Tibial nerve (tissue), 4 donors: ENCODE data around the gene DCTN4. TPM values are rescaled to one million over a fixed set of nuclear protein-coding genes. Genes with fewer than 3 reads are reported as not detected.

Experiments
- DNase-seq, 2 donors: peaks; one replicate each; pipeline ENCODE4 v3.0.0-alpha.2; 2019; ENCODE audit warnings: low spot score in 2 of 2
- H3K27ac ChIP-seq, 4 donors: fragments of 200-600 bp; sonication (generic) in 3 of 4; one replicate each; pipeline ENCODE4 v1.5.1; 2017 to 2019; ENCODE audit warnings: mild to moderate bottlenecking in 1 of 4
- H3K27me3 ChIP-seq, 2 donors: fragments of 200-600 bp; sonication (generic) in 1 of 2; one replicate each; pipeline versions ENCODE4 v1.5.1 to v1.6.0; 2017 to 2019
- H3K36me3 ChIP-seq, 3 donors: fragments of 200-600 bp; sonication (generic); one replicate each; pipeline ENCODE4 v1.5.1; 2018 to 2019
- H3K4me1 ChIP-seq, 4 donors: fragments of 200-600 bp; sonication (generic) in 3 of 4; one replicate each; pipeline ENCODE4 v1.5.1; 2017 to 2019
- H3K4me3 ChIP-seq, 4 donors: fragments of 200-600 bp; sonication (generic) in 3 of 4; one replicate each; pipeline ENCODE4 v1.5.1; 2017 to 2019; ENCODE audit warnings: mild to moderate bottlenecking in 1 of 4, moderate library complexity in 1 of 4
- H3K9me3 ChIP-seq, 4 donors: fragments of 200-600 bp; sonication (generic) in 3 of 4; one replicate each; pipeline ENCODE4 v1.5.1; 2017 to 2019
- CTCF ChIP-seq, 5 experiments: fragments of 200-600 bp in 3 of 5; fragments of 450-650 bp in 2 of 5; sonication (generic) in 3 of 5; IDR thresholded peaks; one replicate each; pipeline ENCODE4 v1.5.1; 2016 to 2019; ENCODE audit warnings: antibody characterized with exemption in 5 of 5, mild to moderate bottlenecking in 3 of 5, moderate library complexity in 2 of 5
- EP300 ChIP-seq, 2 donors: sonication (generic); formaldehyde crosslinking; IDR thresholded peaks; one replicate each; pipeline ENCODE4 v1.6.1; 2017; ENCODE audit warnings: antibody characterized with exemption in 2 of 2, mild to moderate bottlenecking in 1 of 2
- POLR2A ChIP-seq, 2 donors: fragments of 450-650 bp; IDR thresholded peaks; one replicate each; pipeline ENCODE4 v1.6.1; 2017; ENCODE audit warnings: antibody characterized with exemption in 2 of 2, mild to moderate bottlenecking in 2 of 2, moderate library complexity in 2 of 2
- WGBS, 2 donors: methylation state at CpG; one replicate each; pipeline ENCODE4 v1.1.5; 2018; 5-methylcytosine and 5-hydroxymethylcytosine counted together
- total RNA-seq, 4 donors: library from RNA; depleted of rRNA; stranded (reverse); fragments of >200 nt; gene quantifications; one replicate each; pipeline ENCODE4 v1.1.0, GENCODE V29; 2016

The DCTN4 gene
- total RNA-seq, 4 donors from 2014 or later, result 38.0 to 80.2 (median 63.4) TPM

GRCh38 chr5:150766251-150766650 lies 7.4 kb upstream of the DCTN4 start:
- WGBS, 2 donors, result 67 to 79% methylated on average over 2 of the region's 2 CpGs
- Histone ChIP-seq H3K9me3 (no peaks in the 10 kb centered on the region), H3K36me3 (no peaks in the 10 kb centered on the region), H3K27ac (peak overlapping the region in 1 of 4 donors; percentile 1), H3K27me3 (no peaks in the 10 kb centered on the region), H3K4me3 (no peak overlapping the region), H3K4me1 (peaks cover 0 to 20% (median 2%) of the 10 kb centered on the region in 4 donors)
- no peak for TF ChIP-seq CTCF (IDR thresholded peaks at IDR 0.05)
- TF ChIP-seq POLR2A (IDR thresholded peaks at IDR 0.05), result no peak
- TF ChIP-seq EP300 (IDR thresholded peaks at IDR 0.05), result no peak
- no peak for DNase-seq

GRCh38 chr5:150765799-150766169 lies 7.0 kb upstream of the DCTN4 start:
- Histone ChIP-seq H3K27me3 (no peaks in the 10 kb centered on the region), H3K9me3 (no peaks in the 10 kb centered on the region), H3K4me3 (no peak overlapping the region), H3K4me1 (peaks cover 0 to 20% (median 2%) of the 10 kb centered on the region in 4 donors), H3K27ac (no peak overlapping the region), H3K36me3 (no peaks in the 10 kb centered on the region)
- 85 to 87% methylated on average over 1 of the region's 1 CpG for WGBS, 2 donors
- DNase-seq, result no peak
- TF ChIP-seq POLR2A (IDR thresholded peaks at IDR 0.05) (no peak), CTCF (IDR thresholded peaks at IDR 0.05) (no peak), EP300 (IDR thresholded peaks at IDR 0.05) (no peak)

- Histone ChIP-seq H3K9me3 (no peaks in the 10 kb centered on the region), H3K27ac (peak overlapping the region in 2 of 4 donors; percentile 55 to 83), H3K4me3 (no peak overlapping the region), H3K27me3 (no peaks in the 10 kb centered on the region), H3K36me3 (no peaks in the 10 kb centered on the region), H3K4me1 (peaks cover 0 to 20% (median 2%) of the 10 kb centered on the region in 4 donors)
- no peak for DNase-seq
- 87 to 88% methylated on average over 2 of the region's 2 CpGs for WGBS, 2 donors
- TF ChIP-seq POLR2A (IDR thresholded peaks at IDR 0.05) (no peak), CTCF (IDR thresholded peaks at IDR 0.05) (no peak), EP300 (IDR thresholded peaks at IDR 0.05) (no peak)
Observed at GRCh38 chr5:150765011-150765798, 6.4 kb upstream of the DCTN4 start.

GRCh38 chr5:150764530-150764929 lies 5.7 kb upstream of the DCTN4 start:
- H3K4me1 ChIP-seq, result peaks cover 0 to 20% (median 3%) of the 10 kb centered on the region in 4 donors
- 82 to 86% methylated on average over 2 of the region's 2 CpGs for WGBS, 2 donors
- no peaks in the 10 kb centered on the region for H3K9me3 ChIP-seq
- no peaks in the 10 kb centered on the region for H3K27me3 ChIP-seq
- DNase-seq, result no peak
- no peaks in the 10 kb centered on the region for H3K36me3 ChIP-seq
- H3K27ac ChIP-seq, result peak overlapping the region in 2 of 4 donors; percentile 55 to 83
- H3K4me3 ChIP-seq, result no peak overlapping the region
- TF ChIP-seq POLR2A (IDR thresholded peaks at IDR 0.05) (no peak), EP300 (IDR thresholded peaks at IDR 0.05) (peak; percentile 31 to 39)

GRCh38 chr5:150763023-150763769 lies 4.4 kb upstream of the DCTN4 start:
- H3K27ac ChIP-seq, result peak overlapping the region; percentile 33 to 83 (median 63)
- peak; percentile 46 to 87 for DNase-seq

More at GRCh38 chr5:150763023-150763769, 4.4 kb upstream of the DCTN4 start:
- H3K27me3 ChIP-seq, result no peaks in the 10 kb centered on the region
- H3K4me3 ChIP-seq, result no peak overlapping the region
- peaks cover 0 to 24% (median 6%) of the 10 kb centered on the region in 4 donors for H3K4me1 ChIP-seq
- H3K9me3 ChIP-seq, result no peaks in the 10 kb centered on the region
- TF ChIP-seq EP300 (IDR thresholded peaks at IDR 0.05) (peak; percentile 44 to 86), POLR2A (IDR thresholded peaks at IDR 0.05) (no peak), CTCF (IDR thresholded peaks at IDR 0.05) (peak in 1 of 5 experiments; percentile 14)
- no peaks in the 10 kb centered on the region for H3K36me3 ChIP-seq
- WGBS, 2 donors, result 39 to 49% methylated on average over 7 of the region's 7 CpGs
